Esophagus muscularis mucosa (tissue), 3 donors: ENCODE results near the gene TP53INP2.
"Not testable (repeated sequence)": the region's sequence is repeated elsewhere in the genome, so short reads cannot be mapped to it uniquely, and the experiment has no call there.

Experiments
- POLR2A ChIP-seq: fragments of 450-650 bp; IDR thresholded peaks from one replicate; pipeline ENCODE4 v1.6.1; 2017; ENCODE audit warnings: antibody characterized with exemption, moderate library complexity, mild to moderate bottlenecking, low read depth
- POLR2AphosphoS5 ChIP-seq, 2 donors: sonication (generic); formaldehyde crosslinking; IDR thresholded peaks; one replicate each; pipeline ENCODE4 v1.6.1; 2017; ENCODE audit warnings: antibody characterized with exemption in 2 of 2
- TF ChIP-seq, protein P1 (sequence below), 3 experiments: fragments of 200-600 bp in 2 of 3; fragments of 450-650 bp in 1 of 3; sonication (generic) in 2 of 3; IDR thresholded peaks; one replicate each; pipeline ENCODE4 v1.5.1; 2017 to 2019; ENCODE audit warnings: antibody characterized with exemption in 3 of 3, mild to moderate bottlenecking in 2 of 3, moderate library complexity in 1 of 3

DNA sequence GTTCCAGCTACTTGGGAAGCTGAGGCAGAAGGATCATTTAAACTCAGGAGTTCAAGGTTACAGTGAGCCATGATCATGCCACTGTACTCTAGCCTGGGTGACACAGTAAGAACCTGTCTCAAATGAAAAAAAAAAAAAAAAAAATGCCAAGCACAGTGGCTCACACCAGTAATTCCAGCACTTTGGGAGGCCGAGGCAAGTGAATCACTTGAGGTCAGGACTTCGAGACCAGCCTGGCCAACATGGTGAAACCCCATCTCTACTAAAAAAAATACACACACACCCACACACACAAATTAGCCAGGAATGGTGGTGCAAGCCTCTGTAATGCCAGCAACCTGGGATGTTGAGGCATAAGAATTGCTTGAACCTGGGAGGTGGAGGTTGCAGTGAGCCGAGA lies 18.4 kb downstream of the TP53INP2 start:
- TF ChIP-seq, protein P1, sequence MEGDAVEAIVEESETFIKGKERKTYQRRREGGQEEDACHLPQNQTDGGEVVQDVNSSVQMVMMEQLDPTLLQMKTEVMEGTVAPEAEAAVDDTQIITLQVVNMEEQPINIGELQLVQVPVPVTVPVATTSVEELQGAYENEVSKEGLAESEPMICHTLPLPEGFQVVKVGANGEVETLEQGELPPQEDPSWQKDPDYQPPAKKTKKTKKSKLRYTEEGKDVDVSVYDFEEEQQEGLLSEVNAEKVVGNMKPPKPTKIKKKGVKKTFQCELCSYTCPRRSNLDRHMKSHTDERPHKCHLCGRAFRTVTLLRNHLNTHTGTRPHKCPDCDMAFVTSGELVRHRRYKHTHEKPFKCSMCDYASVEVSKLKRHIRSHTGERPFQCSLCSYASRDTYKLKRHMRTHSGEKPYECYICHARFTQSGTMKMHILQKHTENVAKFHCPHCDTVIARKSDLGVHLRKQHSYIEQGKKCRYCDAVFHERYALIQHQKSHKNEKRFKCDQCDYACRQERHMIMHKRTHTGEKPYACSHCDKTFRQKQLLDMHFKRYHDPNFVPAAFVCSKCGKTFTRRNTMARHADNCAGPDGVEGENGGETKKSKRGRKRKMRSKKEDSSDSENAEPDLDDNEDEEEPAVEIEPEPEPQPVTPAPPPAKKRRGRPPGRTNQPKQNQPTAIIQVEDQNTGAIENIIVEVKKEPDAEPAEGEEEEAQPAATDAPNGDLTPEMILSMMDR (IDR thresholded peaks at IDR 0.05), result not testable (repeated sequence)
- not testable (repeated sequence) for TF ChIP-seq POLR2AphosphoS5 (IDR thresholded peaks at IDR 0.05); POLR2A
